Lower lobe of right lung (tissue), 2 donors: ENCODE data around the gene C8A. TPM values are rescaled to one million over a fixed set of nuclear protein-coding genes. Genes with fewer than 3 reads are reported as not detected.

Experiments
- ATAC-seq, 2 donors: fragments of 200-7000 bp; cut with Tn5 transposase; one replicate each; pipeline ENCODE4 v1.9.1; 2020 to 2022; ENCODE audit warnings: mild to moderate bottlenecking in 2 of 2, moderate library complexity in 2 of 2
- DNase-seq: peaks from one replicate; pipeline ENCODE4 v3.0.0-alpha.2; 2020
- H3K27ac ChIP-seq: fragments of 200-600 bp; one replicate; pipeline ENCODE4 v1.8.0; 2022
- H3K27me3 ChIP-seq: fragments of 200-600 bp; one replicate; pipeline ENCODE4 v1.8.0; 2022; ENCODE audit warnings: low read depth
- H3K36me3 ChIP-seq: fragments of 200-600 bp; one replicate; pipeline ENCODE4 v1.8.0; 2022; ENCODE audit warnings: mild to moderate bottlenecking
- H3K4me1 ChIP-seq: fragments of 200-600 bp; one replicate; pipeline ENCODE4 v1.8.0; 2022
- H3K4me3 ChIP-seq: fragments of 200-600 bp; one replicate; pipeline ENCODE4 v1.8.0; 2022; ENCODE audit warnings: mild to moderate bottlenecking
- H3K9me3 ChIP-seq: fragments of 200-600 bp; one replicate; pipeline ENCODE4 v1.8.0; 2022
- CTCF ChIP-seq: fragments of 200-600 bp; IDR thresholded peaks from one replicate; pipeline ENCODE4 v1.8.0; 2022; ENCODE audit warnings: antibody characterized with exemption, mild to moderate bottlenecking
- intact Hi-C: fragments of 100-400 bp; cut with DNase I; formaldehyde crosslinking; loops from one replicate; pipeline ENCODE4 v1.11.0; 2022
- total RNA-seq: library from RNA; stranded (reverse); fragmentation: NEBNext Ultra II Directional; extraction: Animal tissue kit (Norgen Biotek cat#: 25700); gene quantifications from one replicate; pipeline ENCODE4 v1.2.1, GENCODE V29; 2021
- donor health status: DM: no; HTN: yes; CAD: no; lungs with severe emphysema.

C8A gene
- total RNA-seq, 1 donor from 2014 or later: not detected

- Histone ChIP-seq H3K36me3 (no peaks in the 10 kb centered on the region), H3K27me3 (no peaks in the 10 kb centered on the region), H3K27ac (no peak overlapping the region), H3K4me3 (no peak overlapping the region), H3K4me1 (no peaks in the 10 kb centered on the region), H3K9me3 (no peaks in the 10 kb centered on the region)
- ATAC-seq: no peak
- TF ChIP-seq CTCF: no peak
- intact Hi-C loops: no loop called here
- no peak for DNase-seq
Observed at GRCh38 chr1:56957931-56958330, 103.3 kb downstream of the C8A start.

GRCh38 chr1:56958526-56958925 lies 103.9 kb downstream of the C8A start:
- intact Hi-C loops: no loop called here
- Histone ChIP-seq H3K9me3 (no peaks in the 10 kb centered on the region), H3K4me3 (no peak overlapping the region), H3K36me3 (no peaks in the 10 kb centered on the region), H3K27ac (no peak overlapping the region), H3K27me3 (no peaks in the 10 kb centered on the region), H3K4me1 (no peaks in the 10 kb centered on the region)
- DNase-seq (no peak), ATAC-seq (no peak)
- TF ChIP-seq CTCF: no peak

- intact Hi-C loops: no loop called here
- no peak overlapping the region for H3K27ac ChIP-seq
- H3K4me3 ChIP-seq: no peak overlapping the region
- H3K4me1 ChIP-seq: no peaks in the 10 kb centered on the region
- H3K27me3 ChIP-seq: no peaks in the 10 kb centered on the region
- DNase-seq (no peak), ATAC-seq (no peak)
- no peaks in the 10 kb centered on the region for H3K36me3 ChIP-seq
- TF ChIP-seq CTCF: no peak
- H3K9me3 ChIP-seq: no peaks in the 10 kb centered on the region
Observed at GRCh38 chr1:56961426-56961825, 106.8 kb downstream of the C8A start.

- ATAC-seq: peak in 1 of 2 donors; percentile 28
- no peak for DNase-seq
- H3K36me3 ChIP-seq: no peaks in the 10 kb centered on the region
- no peak overlapping the region for H3K4me3 ChIP-seq
- no peaks in the 10 kb centered on the region for H3K4me1 ChIP-seq
- H3K9me3 ChIP-seq: no peaks in the 10 kb centered on the region
- TF ChIP-seq CTCF: no peak
- no peak overlapping the region for H3K27ac ChIP-seq
- no peaks in the 10 kb centered on the region for H3K27me3 ChIP-seq
- intact Hi-C loops: no loop called here
Observed at GRCh38 chr1:56963667-56964066, 109.1 kb downstream of the C8A start.

GRCh38 chr1:56964349-56965017 lies 109.9 kb downstream of the C8A start:
- Histone ChIP-seq H3K4me1 (no peaks in the 10 kb centered on the region), H3K27me3 (no peaks in the 10 kb centered on the region), H3K9me3 (no peaks in the 10 kb centered on the region), H3K36me3 (no peaks in the 10 kb centered on the region), H3K4me3 (no peak overlapping the region), H3K27ac (no peak overlapping the region)
- no peak for ATAC-seq
- intact Hi-C loops: no loop called here
- DNase-seq: no peak
- TF ChIP-seq CTCF: no peak

DNA sequence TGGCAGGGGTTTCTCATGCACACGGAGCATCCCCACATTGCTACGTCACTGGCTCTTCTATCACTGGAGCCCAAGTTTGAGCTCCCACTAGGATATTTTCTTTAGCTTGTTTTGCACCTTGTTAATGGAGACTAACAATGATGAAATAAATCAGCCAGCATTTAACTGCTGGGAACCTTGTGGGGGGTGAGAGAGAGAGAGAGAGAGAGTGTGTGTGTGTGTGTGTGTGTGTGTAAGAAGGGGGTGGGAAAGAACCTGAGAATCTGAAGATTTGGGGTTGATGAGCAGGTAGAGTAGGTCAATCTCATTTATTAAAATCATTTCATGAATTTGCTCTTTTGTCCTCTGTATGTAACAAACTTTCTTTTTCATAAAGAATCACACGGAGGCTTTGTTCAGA lies 110.6 kb downstream of the C8A start:
- Histone ChIP-seq H3K27me3 (no peaks in the 10 kb centered on the region), H3K4me3 (no peak overlapping the region), H3K9me3 (no peaks in the 10 kb centered on the region), H3K4me1 (no peaks in the 10 kb centered on the region), H3K36me3 (no peaks in the 10 kb centered on the region), H3K27ac (no peak overlapping the region)
- no peak for TF ChIP-seq CTCF
- no peak for ATAC-seq
- intact Hi-C loops: no loop called here
- no peak for DNase-seq
